Measurements from ENCODE around the gene TMEM108.

Gene TMEM108

DNA sequence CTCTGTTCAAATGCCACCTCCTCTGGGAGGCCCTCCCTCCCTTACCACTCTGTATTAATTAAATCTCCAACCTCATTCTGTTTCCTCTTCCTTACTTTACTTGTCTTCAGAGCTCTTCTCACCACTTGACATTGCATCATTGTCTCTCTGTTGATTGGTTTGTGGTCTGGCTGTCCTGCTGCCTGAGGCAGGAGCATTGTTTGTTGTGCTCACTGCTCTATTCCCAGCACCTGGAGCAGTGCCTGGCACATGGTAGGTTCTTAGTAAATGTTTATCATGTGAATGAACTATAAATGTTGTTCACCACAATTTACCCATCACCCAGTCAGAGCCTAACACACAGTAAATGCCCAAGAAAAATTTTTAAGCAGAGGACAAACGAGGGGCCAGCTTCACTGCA lies 355.0 kb downstream of the TMEM108 start:
- DNase-seq: peak; percentile 11

DNA sequence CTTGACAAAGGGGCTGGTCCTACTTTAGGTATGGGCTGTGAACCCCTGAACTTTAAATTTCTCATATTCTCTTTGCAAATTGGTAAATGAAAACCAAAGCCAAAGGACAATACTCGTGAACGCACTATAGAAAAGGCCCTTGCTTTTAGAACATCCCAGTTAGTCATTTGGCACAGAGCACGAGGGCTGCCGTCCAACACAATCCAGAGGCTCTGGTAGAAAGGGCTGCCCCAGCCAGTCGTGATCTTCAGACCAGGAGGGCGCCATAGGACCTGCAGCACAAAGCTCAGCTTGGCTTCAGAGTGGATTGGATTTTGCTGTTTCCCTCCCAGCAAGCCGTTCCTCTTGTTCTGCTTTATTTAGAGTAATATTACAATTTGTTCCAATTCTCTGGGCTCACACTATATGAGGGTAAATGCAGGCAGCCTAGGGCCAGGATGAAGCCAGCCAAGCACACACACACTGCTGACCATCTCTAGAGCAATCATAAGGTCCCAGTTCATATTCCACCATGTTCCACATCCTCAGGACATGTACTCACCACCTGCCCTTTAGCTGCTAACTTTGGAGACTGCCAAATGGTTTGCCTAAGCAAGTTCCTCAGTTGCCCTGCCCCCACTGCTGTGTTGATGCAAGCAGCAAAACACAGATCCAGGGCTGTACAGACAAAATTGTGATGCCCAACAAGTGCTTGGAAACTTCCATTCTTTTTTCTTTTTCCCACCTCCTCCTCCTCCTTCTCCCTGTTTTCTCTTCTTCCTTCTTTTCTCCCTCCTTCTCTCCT lies 355.7 kb downstream of the TMEM108 start:
- DNase-seq: no peak

DNA sequence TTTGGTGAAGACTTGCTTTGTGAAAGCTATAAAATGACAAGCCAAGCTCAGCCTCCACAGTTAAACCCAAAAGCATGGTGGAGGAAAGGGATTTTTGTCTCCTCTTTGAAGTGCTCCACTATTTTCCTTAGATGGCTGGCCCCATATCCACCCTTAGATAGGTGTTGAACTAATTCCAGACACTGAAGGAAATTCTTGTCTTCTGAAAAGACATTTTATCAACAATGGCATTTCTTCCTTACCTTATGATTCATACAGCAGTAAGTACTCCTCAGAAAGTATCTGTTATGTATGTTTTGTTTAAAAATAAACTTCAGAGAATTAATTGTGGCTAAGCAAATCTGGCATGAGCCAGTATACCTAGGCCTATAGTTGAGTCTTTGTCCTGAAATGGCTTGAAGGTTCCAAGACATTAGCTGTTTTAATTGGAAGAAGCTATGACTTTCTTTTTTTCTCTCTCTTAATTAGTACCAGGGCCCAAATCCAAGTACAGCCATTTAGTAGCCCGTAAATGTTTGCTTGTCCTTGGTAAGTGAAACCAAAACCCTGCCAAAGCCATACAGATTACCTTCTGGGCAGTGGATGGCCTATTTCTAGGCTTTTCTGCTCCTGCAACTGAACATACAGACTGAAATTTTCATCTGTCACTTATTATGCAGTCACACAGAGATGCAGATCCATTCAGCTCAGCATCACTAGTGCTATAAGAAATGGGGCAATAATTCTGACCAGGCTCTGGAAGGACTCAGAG lies 356.5 kb downstream of the TMEM108 start:
- DNase-seq: no peak

DNA sequence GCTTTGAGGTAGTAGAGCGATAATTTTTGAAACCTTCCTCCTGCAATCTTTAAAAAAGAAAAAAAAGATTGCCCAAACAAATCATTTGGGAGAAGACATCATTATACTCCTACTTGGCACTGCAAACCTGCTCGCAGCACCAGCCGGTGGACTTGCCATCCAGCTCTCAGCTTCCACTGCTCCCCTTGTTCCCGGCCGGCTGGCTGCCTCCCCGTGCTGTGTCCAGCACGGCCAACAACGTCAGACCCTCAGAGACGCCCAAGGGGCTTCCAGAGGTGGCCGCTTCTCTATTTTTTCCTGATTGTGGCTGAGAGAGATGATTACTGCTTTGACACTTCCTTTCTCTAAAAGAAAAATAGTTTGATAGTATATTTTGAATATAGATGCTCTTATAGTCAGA lies 358.7 kb downstream of the TMEM108 start:
- no peak for DNase-seq

DNA sequence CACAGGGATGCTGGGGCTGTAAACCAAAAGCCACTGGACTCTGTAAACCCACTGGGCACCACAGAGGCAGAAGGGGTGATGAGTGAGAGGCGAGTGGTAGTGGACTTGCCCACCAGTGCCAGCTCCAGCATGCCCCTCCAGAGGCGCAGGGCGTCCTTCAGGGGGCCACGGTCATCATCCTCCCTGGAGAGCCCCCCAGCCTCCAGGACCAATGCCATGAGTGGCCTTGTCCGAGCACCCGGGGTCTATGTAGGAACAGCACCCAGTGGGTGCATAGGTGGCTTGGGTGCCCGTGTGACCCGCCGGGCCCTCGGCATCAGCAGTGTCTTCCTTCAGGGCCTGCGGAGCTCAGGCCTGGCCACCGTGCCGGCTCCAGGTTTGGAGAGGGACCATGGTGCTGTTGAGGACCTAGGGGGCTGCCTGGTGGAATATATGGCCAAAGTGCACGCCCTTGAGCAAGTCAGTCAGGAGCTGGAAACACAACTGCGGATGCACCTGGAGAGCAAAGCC lies 361.9 kb downstream of the TMEM108 start, which contains the start of gene BFSP2:
BFSP2 (plus strand) TSS at position 51 of the 510 bp plus-strand sequence; CDS start at position 79, 28 bp downstream.
- no peak for DNase-seq

DNA sequence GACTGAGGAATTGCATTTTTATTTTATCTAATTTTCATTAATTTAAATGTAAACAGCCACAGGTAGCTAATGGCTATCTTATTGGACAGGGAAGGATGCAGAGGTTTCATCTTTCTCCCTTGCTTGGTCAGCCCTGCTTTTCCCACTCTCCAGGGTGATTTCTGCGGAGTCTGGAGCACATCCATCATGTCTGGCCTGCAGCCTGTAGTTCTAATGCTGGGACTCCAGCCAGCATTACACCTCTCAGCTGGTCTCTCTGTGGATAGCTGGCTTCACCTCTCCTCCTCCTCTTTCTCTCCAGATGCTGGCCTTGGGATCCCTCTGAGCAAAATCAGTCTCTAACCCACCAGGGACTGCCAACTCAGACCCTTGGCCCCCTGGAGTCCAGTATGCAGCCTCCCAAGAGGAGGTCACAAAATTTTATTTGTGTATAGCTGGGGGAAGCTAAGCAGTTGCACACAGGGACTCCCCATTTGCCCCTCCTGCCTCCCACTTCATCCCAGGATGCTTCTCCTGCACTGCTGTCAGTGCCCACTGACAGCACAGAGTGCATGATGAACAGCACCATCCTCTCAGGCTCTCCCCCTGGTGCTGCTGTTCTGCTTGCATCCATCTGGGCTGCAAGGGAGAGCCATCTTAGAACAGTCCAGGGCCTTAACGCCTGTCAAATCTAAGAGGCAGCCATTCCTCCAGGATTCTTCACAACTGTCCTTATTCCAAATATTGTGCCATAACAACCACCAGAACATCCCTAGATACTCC lies 363.4 kb downstream of the TMEM108 start:
- DNase-seq: no peak

DNA sequence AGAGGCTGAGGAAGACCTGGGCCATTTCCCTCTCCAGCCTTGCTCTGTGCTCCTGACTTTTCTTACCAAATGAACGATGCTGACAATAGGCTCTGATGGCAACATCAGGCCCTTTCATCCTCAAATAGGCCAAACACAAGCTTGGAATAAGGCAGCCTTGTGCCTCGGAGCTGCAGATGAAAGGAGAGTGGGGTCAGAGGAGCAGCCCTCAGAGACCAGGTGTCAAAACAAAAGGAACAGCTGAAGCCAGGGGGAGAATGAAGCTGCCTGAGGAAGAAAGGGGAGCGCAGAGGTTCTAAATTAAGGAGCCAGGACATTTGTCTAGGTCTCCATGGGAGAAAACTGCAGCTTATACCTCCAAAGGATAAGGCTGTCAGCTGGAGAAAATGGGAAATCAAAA lies 366.7 kb downstream of the TMEM108 start:
- DNase-seq: no peak

DNA sequence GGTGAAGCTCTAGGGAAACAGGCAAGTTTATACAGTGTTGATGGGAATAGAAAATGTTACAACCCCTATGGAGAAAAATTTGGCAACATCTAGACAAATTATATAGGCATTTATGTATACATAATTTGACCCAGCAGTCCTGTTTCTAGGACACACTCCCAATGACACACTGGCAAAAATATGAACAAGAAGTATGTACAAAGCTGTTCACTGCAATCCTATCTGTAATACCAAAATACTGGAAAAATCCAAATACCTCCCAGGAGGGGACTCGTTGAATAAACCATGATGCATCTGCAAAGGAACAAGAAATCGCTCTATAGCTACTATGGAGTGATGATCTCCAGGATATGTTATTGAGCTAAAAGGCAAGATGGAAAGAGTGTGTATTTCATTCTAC lies 370.2 kb downstream of the TMEM108 start:
- DNase-seq: no peak

DNA sequence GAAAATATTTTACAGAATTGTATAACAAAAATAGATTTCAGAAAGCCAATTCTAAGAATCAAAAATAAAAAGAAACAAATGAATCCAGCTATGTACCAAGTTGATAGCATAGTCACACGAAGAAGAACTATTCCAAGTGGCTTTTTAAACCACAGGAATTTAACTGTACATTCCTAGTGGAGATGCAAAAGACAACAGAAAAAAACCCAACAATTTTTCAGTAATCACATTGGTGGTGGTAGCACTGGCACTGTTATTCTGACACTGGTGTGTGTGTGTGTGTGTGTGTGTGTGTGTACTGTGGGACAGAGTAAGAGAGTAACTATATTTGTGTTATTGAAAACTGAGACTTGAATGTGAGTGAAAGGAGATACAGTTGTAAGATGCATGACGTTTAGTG lies 370.8 kb downstream of the TMEM108 start:
- no peak for DNase-seq

DNA sequence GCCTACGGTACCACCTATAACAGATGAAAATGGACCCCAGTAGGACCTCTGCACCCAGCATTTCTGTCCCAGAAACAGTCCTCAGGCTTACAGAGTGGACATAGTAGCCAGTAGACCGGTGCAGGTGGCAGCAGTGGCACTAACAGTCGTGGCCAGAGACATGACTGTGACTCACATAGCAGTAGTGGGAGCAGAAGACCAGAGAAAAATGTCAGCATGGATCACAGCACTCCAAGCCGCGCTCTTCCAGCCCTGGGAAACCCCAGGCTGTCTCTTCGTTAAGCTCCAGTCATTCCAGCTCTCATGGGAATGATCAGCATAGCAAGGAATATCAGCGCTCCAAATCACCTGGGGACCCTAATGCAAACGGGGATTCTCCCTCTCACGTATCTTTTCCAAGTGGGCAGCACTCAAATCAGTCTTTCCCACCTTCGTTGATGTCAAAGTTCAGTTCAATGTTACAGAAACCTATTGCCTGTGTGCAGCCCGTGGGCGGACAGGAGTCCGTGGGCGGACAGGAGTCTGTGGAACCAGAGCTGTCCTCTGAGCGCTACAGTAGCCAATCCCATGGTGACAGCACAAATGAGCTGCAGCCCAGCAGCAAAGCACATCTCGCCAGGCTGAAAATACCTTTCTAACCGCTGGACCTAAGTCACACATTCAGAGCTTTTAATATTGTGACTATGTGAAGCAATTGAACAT lies 372.2 kb downstream of the TMEM108 start:
- DNase-seq: no peak

DNA sequence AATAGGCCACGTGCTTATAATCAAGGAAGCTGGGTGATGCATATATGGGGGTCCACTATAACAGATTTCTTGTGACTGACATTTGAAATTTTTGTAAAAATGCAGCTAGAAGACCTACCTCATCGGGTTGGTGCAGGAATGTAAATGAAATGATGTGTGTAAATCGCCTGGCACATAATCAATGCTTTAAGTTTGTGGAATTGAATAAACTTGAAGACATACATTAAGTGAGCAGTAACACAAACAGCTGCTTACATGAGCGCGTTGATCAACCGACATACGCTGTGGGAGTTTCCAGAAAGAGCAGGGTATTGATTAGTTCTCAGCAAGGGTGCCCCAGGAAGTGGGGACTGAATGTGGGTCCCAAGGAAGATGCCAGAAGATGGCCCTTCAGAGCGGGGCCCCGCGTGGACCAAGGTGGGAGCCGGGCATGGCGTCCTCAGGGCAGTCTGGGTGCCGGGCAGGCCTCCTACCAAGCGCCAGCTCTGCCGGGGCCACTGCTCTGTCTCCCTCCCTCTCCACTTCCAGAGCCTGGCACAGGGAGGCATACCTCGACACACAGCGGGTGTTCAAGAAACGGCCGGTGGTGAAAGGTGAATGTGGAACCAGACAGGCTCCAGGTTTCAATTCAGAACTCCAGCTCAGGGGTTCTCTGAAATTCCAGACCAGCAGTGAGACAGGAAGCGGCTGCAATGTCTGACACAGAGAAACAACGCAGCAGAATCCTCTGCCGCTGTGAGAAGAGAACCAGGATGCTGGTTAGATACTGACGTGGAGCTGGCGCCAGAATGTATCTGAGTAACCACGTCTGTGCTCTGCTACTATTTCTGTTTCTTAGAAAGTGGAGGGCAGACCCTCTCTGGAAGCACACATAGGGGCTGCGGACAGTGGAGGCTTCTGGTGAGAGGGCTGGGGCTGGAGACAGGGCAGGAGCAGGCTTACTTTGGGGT lies 374.3 kb downstream of the TMEM108 start:
- DNase-seq: no peak

DNA sequence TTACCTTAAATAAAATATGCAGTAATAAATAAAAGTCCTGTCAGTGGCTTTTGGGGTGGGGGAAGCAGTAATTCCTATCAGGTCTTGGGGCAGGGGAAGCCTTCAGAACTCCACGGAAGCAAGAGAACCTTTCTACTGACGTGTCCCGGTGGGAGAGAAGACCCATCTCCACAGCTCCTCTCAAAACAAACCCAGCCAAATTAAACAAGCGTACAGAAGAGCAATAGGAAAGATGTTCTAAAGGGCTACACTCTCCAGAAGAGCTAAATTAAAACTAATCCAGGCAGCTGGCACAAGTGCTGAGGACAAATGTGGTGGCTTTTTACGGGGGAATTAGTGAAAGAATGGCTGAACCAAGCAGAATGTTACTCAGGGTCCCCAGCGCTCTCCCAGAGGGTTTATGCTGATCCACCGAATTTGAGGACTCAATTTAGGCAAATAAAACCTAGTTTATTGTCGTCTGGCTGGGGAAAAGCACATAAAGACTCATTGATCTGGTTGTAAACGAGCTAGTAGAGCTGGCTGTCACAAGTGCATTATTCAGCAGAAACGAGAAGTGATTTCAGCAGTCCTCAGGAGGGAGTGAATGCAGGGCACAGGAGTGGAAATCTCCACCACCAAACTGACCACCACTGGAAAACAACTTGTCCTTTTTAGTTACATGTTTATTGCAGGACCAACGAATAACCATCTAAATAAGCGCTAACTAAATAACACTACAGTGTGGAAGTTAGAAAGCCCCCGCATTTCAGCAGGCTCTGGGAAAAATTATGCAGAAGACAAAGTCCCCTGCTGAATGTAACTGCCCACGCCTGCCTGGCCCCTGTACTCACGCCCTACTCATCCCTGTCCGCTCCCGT lies 375.2 kb downstream of the TMEM108 start:
- peak; percentile 42 for DNase-seq

DNA sequence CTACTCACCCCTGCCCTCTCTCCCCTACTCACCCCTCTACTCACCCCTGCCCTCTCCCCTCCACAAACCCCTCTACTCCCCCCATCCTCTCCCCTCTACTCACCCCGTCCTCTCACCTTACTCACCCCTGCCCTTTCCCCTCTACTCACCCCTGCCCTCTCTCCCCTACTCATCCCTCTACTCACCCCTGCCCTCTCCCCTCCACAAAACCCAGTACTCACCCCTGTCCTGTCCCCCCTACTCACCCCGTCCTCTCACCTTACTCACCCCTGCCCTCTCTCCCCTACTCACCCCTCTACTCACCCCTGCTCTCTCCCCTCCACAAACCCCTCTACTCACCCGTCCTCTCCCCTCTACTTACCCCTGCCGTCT lies 375.8 kb downstream of the TMEM108 start:
- DNase-seq: no peak

DNA sequence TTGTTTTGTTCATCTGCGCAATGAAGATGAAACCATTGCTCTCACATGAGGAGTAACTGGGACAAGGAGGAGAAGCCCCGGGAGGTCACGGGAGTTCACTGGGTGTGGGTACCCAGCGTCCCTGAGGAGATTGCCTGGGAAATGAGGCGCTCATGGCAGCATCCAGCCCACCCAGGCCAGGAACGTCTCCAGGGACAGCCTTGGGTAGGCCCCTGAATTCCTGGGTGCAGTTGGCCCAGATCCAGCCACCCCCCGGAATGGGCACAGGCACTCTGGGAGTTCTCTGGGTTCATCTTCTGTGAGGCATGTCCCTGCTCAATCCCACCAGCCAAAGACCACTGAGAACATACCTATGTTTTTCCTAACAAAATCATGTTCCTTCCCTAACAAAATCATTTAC lies 380.2 kb downstream of the TMEM108 start:
- no peak for DNase-seq

DNA sequence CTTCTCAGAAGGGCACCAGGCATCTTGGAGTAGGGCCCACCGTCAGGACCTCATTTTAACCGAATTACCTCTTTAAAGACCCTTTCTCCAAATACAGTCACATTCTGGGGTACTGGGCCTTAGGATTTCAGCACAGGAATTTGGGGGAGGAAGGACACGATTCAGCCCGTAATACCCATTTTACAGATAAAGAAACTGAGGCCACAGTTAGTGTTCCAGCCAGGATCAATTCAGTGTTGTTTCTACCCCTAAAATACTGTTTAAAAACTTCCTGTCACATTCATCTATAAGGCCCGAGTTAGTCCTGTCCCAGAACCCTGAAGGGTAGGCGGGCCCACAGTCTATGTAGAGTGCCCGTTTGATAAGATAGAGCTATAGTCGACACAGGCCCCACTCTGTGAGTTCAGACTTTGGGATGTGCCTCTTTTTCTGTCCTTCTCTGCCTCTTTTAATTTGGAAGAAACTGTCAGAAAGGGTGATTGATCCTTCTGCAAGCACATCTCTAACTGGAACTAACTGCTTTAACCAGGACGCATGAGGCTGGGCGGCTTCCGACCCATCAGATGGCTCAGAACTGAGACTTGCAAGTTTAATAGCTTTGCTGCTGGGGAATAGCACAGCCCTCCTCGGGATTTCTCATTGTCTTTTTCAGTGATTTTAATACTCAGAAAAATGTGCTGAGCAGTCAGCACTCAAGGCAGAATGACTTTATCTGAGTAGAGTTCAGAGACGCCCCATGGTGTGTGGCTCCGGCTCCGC lies 381.1 kb downstream of the TMEM108 start:
- no peak for DNase-seq

DNA sequence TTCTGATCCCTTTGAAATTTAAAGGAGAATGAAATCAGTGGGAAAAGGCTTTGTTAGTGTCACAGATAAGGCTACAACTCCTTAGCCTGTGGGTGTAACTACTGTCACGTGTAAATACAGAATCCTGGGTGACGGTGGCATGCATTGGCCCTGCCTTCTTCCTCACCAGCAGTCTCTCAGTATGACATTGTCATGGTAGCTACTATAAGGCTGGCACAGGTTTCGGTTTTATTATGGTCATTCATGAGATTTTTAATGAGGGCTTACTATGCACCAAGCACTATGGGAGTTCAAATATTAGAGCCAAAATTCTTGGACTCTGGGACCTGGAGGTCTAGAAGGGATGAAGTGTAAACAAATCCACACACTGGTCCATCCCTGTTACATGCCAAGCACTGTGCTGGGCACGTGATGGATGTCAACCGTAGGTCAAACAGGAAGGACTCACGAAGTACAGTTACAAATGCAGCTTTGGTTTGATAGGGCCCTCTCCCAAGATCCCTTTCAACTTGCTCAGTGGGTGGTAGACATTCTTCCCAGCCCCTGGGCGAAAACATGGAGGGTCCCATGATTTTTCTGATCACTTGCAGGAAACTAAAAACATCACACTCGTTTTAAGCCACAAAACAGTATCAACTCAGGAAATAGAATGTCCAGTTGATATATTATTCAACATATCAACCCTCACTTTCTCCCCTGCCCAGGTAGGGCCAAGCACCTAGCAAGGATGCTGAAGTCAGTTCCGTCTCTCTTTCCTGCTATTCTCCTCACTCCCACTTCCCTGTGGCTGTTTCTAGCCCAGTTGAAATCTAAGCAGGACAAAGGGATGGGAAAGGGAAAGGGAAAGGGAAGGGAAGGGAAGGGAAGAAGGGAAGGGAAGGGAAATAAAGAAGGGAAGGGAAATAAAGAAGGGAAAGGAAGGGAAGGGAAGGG lies 387.0 kb downstream of the TMEM108 start:
- DNase-seq: no peak

DNA sequence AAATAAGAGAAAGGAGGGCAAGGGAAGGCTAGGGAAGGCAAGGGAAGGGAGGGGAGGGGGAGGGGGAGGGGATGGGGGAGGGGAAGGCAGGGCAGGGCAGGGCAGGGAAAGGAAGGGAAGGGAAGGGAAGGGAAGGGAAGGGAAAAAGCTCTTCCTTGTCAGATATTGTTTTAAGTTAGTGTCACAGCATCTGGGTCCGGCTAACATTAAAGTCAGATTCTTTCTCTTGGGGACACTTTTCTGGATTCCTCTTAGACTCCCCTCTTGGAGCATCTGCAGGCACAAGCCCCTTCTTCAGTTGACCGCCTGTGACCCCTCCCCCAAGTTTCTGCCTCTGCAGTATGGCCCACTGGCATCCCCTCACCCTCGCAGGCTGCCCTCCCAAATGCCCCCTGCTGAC lies 387.7 kb downstream of the TMEM108 start:
- no peak for DNase-seq

DNA sequence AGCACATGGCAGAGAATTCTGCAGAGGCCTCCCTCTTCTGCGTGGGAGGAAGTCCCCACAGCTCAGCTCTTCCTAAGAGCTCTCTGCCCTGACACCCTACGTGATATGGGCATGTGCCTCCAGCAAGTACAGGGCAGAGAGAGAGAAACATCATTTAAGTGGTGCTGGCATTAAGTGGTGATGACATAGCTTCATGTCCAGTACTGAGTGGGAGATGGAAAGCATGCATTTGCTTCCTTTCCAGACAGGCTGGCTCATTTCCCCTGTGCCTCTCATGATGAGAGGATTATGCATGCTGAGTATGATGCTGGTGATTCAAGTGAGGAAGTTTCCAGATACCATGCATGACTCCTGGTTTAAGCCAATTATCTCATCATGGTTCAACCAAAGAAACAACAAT lies 388.5 kb downstream of the TMEM108 start:
- no peak for DNase-seq

DNA sequence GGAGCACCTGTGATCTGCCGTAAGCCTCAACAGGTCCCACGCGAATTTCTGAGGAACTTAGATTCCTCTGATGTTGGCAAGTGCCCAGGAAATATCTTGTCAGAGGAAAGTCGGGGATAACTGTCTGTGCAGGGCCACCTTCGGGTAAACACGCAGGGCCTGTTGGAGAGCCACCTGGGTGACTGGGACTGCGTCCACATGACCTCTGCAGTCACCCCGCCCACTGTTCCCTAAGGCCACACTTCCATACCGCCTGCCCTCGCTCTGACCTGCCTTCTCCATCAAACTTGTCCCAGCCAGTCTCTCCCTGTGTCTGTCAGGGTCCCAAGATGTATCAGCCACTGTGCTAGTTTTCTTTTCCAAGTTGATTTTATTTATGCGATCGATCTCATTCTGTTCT lies 390.4 kb downstream of the TMEM108 start:
- DNase-seq: no peak
